HEK293 (cell line): Measurements from ENCODE around the gene MYRFL.

ENCODE experiments used
- CTCF ChIA-PET: fragments of 350-600 bp; formaldehyde crosslinking; extraction: SDS; loops from one replicate; lab custom pipeline; 2021; ENCODE audit warnings: antibody characterized with exemption; lab: Yijun Ruan, JAX
- POLR2A ChIA-PET: fragments of 300-600 bp; formaldehyde crosslinking; extraction: SDS; loops from one replicate; lab custom pipeline; 2020; ENCODE audit warnings: antibody characterized with exemption, inconsistent platforms; lab: Yijun Ruan, JAX
- H3K27ac ChIP-seq: fragments of 200-500 bp; sonication (Bioruptor generic); 2 replicates; pipeline ENCODE4 v1.5.1; 2014; ENCODE audit warnings: low read depth, low read length, control low read depth, inconsistent platforms; ENCODE audit errors: extremely low read depth
- H3K36me3 ChIP-seq, 2 experiments: fragments of 200-500 bp in 1 of 2; sonication (Bioruptor generic) in 1 of 2; 1 replicate in 1 of 2; 2 replicates in 1 of 2; pipeline ENCODE4 v1.5.1; 2014 to 2017; ENCODE audit warnings: inconsistent platforms in 2 of 2, low read length in 2 of 2; ENCODE audit not compliant: control insufficient read depth in 2 of 2, insufficient read depth in 1 of 2
- H3K4me1 ChIP-seq: fragments of 200-500 bp; sonication (Bioruptor generic); 2 replicates; pipeline ENCODE4 v1.5.1; 2014; ENCODE audit warnings: mild to moderate bottlenecking, low read length, inconsistent platforms; ENCODE audit not compliant: control insufficient read depth, insufficient read depth
- H3K4me3 ChIP-seq: 2 replicates; pipeline ENCODE4 v1.5.1; 2011; ENCODE audit warnings: low read depth, mild to moderate bottlenecking, control low read depth, low read length, moderate library complexity
- H3K9me3 ChIP-seq: fragments of 200-500 bp; sonication (Bioruptor generic); 2 replicates; pipeline ENCODE4 v1.5.1; 2014; ENCODE audit warnings: low read depth, low read length, inconsistent platforms; ENCODE audit not compliant: control insufficient read depth, insufficient read depth
- ELK4 ChIP-seq: IDR thresholded peaks from 2 replicates; pipeline ENCODE4 v1.6.1; 2011; ENCODE audit warnings: mild to moderate bottlenecking, low read depth, low read length, borderline replicate concordance
- GLI2 ChIP-seq: fragments of 450-650 bp; formaldehyde crosslinking; IDR thresholded peaks from 2 replicates; pipeline ENCODE4; 2017; ENCODE audit warnings: missing biosample characterization, missing genetic modification characterization, low read depth, borderline replicate concordance
- GLI4 ChIP-seq: fragments of 450-650 bp; formaldehyde crosslinking; IDR thresholded peaks from 2 replicates; pipeline ENCODE4 v1.5.1; 2016; ENCODE audit warnings: missing biosample characterization, missing genetic modification characterization
- GLIS2 ChIP-seq: fragments of 450-650 bp; formaldehyde crosslinking; IDR thresholded peaks from 2 replicates; pipeline ENCODE4 v1.5.1; 2016; ENCODE audit warnings: missing biosample characterization, missing genetic modification characterization
- KLF9 ChIP-seq: fragments of 450-650 bp; formaldehyde crosslinking; IDR thresholded peaks from 2 replicates; pipeline ENCODE4 v1.5.1; 2016; ENCODE audit warnings: missing biosample characterization, missing genetic modification characterization, low read depth
- OSR2 ChIP-seq: fragments of 450-650 bp; formaldehyde crosslinking; IDR thresholded peaks from 2 replicates; pipeline ENCODE4 v1.5.1; 2016; ENCODE audit warnings: missing biosample characterization, missing genetic modification characterization
- SETDB1 ChIP-seq: IDR thresholded peaks from one replicate; pipeline ENCODE4 v1.6.1; 2017; ENCODE audit warnings: mild to moderate bottlenecking, low read length, moderate library complexity, mixed read lengths; ENCODE audit not compliant: insufficient read length
- SP2 ChIP-seq: fragments of 450-650 bp; formaldehyde crosslinking; IDR thresholded peaks from 2 replicates; pipeline ENCODE4 v1.5.1; 2016; ENCODE audit warnings: missing biosample characterization, missing genetic modification characterization
- YY2 ChIP-seq: fragments of 450-650 bp; formaldehyde crosslinking; IDR thresholded peaks from 2 replicates; pipeline ENCODE4 v1.5.1; 2016; ENCODE audit warnings: missing biosample characterization, missing genetic modification characterization
- ZBTB48 ChIP-seq: fragments of 450-650 bp; formaldehyde crosslinking; IDR thresholded peaks from 2 replicates; pipeline ENCODE4 v1.5.1; 2016; ENCODE audit warnings: missing biosample characterization, missing genetic modification characterization
- ZFHX2 ChIP-seq: fragments of 450-650 bp; formaldehyde crosslinking; conservative IDR thresholded peaks from 2 replicates; pipeline ENCODE4 v1.5.1; 2016; ENCODE audit warnings: missing biosample characterization, missing genetic modification characterization
- ZFP3 ChIP-seq: fragments of 450-650 bp; formaldehyde crosslinking; IDR thresholded peaks from 2 replicates; pipeline ENCODE4 v1.5.1; 2016; ENCODE audit warnings: low read depth, missing biosample characterization, missing genetic modification characterization
- ZNF133 ChIP-seq: fragments of 450-650 bp; formaldehyde crosslinking; IDR thresholded peaks from 2 replicates; pipeline ENCODE4 v1.5.1; 2016; ENCODE audit warnings: missing biosample characterization, missing genetic modification characterization
- ZNF157 ChIP-seq: fragments of 450-650 bp; formaldehyde crosslinking; IDR thresholded peaks from 2 replicates; pipeline ENCODE4 v1.5.1; 2016; ENCODE audit warnings: missing biosample characterization, missing genetic modification characterization
- ZNF174 ChIP-seq: fragments of 450-650 bp; formaldehyde crosslinking; IDR thresholded peaks from 2 replicates; pipeline ENCODE4 v1.5.0; 2017; ENCODE audit warnings: missing biosample characterization, mild to moderate bottlenecking, missing genetic modification characterization
- ZNF202 ChIP-seq: fragments of 450-650 bp; formaldehyde crosslinking; IDR thresholded peaks from 2 replicates; pipeline ENCODE4 v1.5.1; 2016; ENCODE audit warnings: missing biosample characterization, missing genetic modification characterization, borderline replicate concordance
- ZNF214 ChIP-seq: fragments of 450-650 bp; formaldehyde crosslinking; IDR thresholded peaks from 2 replicates; pipeline ENCODE4 v1.5.1; 2017; ENCODE audit warnings: missing biosample characterization, mild to moderate bottlenecking, missing genetic modification characterization, borderline replicate concordance
- ZNF248 ChIP-seq: fragments of 450-650 bp; formaldehyde crosslinking; IDR thresholded peaks from 2 replicates; pipeline ENCODE4 v1.5.1; 2017; ENCODE audit warnings: missing biosample characterization, missing genetic modification characterization
- ZNF311 ChIP-seq: fragments of 450-650 bp; formaldehyde crosslinking; IDR thresholded peaks from 2 replicates; pipeline ENCODE4 v1.5.1; 2017; ENCODE audit warnings: missing biosample characterization, missing genetic modification characterization, borderline replicate concordance
- ZNF324 ChIP-seq: fragments of 450-650 bp; formaldehyde crosslinking; IDR thresholded peaks from 2 replicates; pipeline ENCODE4 v1.5.1; 2016; ENCODE audit warnings: missing biosample characterization, missing genetic modification characterization
- ZNF394 ChIP-seq: fragments of 450-650 bp; formaldehyde crosslinking; IDR thresholded peaks from 2 replicates; pipeline ENCODE4 v1.5.1; 2016; ENCODE audit warnings: missing biosample characterization, missing genetic modification characterization, mild to moderate bottlenecking, moderate library complexity, borderline replicate concordance
- ZNF449 ChIP-seq: fragments of 450-650 bp; formaldehyde crosslinking; IDR thresholded peaks from 2 replicates; pipeline ENCODE4 v1.5.1; 2017; ENCODE audit warnings: missing biosample characterization, mild to moderate bottlenecking, missing genetic modification characterization, moderate library complexity
- ZNF473 ChIP-seq: fragments of 450-650 bp; formaldehyde crosslinking; IDR thresholded peaks from 2 replicates; pipeline ENCODE4 v1.5.1; 2017; ENCODE audit warnings: missing biosample characterization, missing genetic modification characterization
- ZNF529 ChIP-seq: fragments of 450-650 bp; formaldehyde crosslinking; IDR thresholded peaks from 2 replicates; pipeline ENCODE4 v1.5.1; 2017; ENCODE audit warnings: missing genetic modification characterization, missing biosample characterization; ENCODE audit not compliant: insufficient replicate concordance
- ZNF549 ChIP-seq: fragments of 450-650 bp; IDR thresholded peaks from 2 replicates; pipeline ENCODE4 v1.5.1; 2018; ENCODE audit warnings: missing biosample characterization, missing genetic modification characterization, mild to moderate bottlenecking, inconsistent platforms, moderate library complexity
- ZNF626 ChIP-seq: fragments of 450-650 bp; sonication (Bioruptor Pico); formaldehyde crosslinking; IDR thresholded peaks from 2 replicates; pipeline ENCODE4 v1.5.1; 2018; ENCODE audit warnings: missing biosample characterization, missing genetic modification characterization, inconsistent platforms
- ZNF701 ChIP-seq: fragments of 450-650 bp; formaldehyde crosslinking; IDR thresholded peaks from 2 replicates; pipeline ENCODE4 v1.5.1; 2016; ENCODE audit warnings: missing biosample characterization, missing genetic modification characterization
- ZNF704 ChIP-seq: fragments of 450-650 bp; formaldehyde crosslinking; IDR thresholded peaks from 2 replicates; pipeline ENCODE4 v1.5.1; 2016; ENCODE audit warnings: missing biosample characterization, missing genetic modification characterization
- ZNF785 ChIP-seq: fragments of 450-650 bp; formaldehyde crosslinking; IDR thresholded peaks from 2 replicates; pipeline ENCODE4 v1.5.1; 2016; ENCODE audit warnings: missing biosample characterization, missing genetic modification characterization
- ZNF843 ChIP-seq: fragments of 450-650 bp; formaldehyde crosslinking; IDR thresholded peaks from 2 replicates; pipeline ENCODE4 v1.5.1; 2016; ENCODE audit warnings: missing biosample characterization, missing genetic modification characterization

Gene MYRFL

GRCh38 chr12:69783365-69783764 lies 41.7 kb upstream of the MYRFL start (continued):
- TF ChIP-seq ZNF174 (tag by site-specific recombination) (no peak), YY2 (no peak), ZNF704 (tag by site-specific recombination) (no peak), ZFHX2 (tag by site-specific recombination) (no peak), GLIS2 (no peak), KLF9 (no peak)

- POLR2A ChIA-PET = no interaction called here
- CTCF ChIA-PET = no interaction called here
- Histone ChIP-seq H3K9me3 (no peaks in the 10 kb centered on the region), H3K27ac (no peak overlapping the region), H3K4me1 (no peaks in the 10 kb centered on the region), H3K4me3 (no peak overlapping the region), H3K36me3 (peaks cover 5 to 14% of the 10 kb centered on the region in 2 experiments; a peak in 2 of 3 replicates)
- no peak for TF ChIP-seq ZNF701 (tag by site-specific recombination)
- TF ChIP-seq ZNF473 (tag by site-specific recombination) = no peak
- TF ChIP-seq ZNF248 (tag by site-specific recombination) = no peak
- no peak for TF ChIP-seq ZBTB48 (tag by site-specific recombination)
- TF ChIP-seq ZNF449 (tag by site-specific recombination) = no peak
- no peak for TF ChIP-seq SP2 (tag by site-specific recombination)
- TF ChIP-seq GLI4 (tag by site-specific recombination) = no peak
- no peak for TF ChIP-seq ZNF843
- TF ChIP-seq ZNF214 (tag by site-specific recombination) = no peak
These were observed 35.7 kb upstream of the MYRFL start for GRCh38 chr12:69789351-69789750.

GRCh38 chr12:69792533-69792932 lies 32.5 kb upstream of the MYRFL start:
- H3K36me3 ChIP-seq = peaks cover 8 to 23% of the 10 kb centered on the region in 2 experiments
- H3K4me3 ChIP-seq = no peak overlapping the region
- H3K9me3 ChIP-seq = no peaks in the 10 kb centered on the region
- POLR2A ChIA-PET = no interaction called here
- no peaks in the 10 kb centered on the region for H3K4me1 ChIP-seq
- no peak overlapping the region for H3K27ac ChIP-seq
- CTCF ChIA-PET = interaction anchor here (1.4 kb wide), 1 partner anchor 87 kb away, joined by 3 read pairs; no protein-coding TSS in a partner anchor
- peak; percentile 77 for TF ChIP-seq SETDB1
- no peak for TF ChIP-seq ZNF785 (tag by site-specific recombination)
- no peak for TF ChIP-seq ZNF529 (tag by site-specific recombination)
- TF ChIP-seq ZNF549 = 0 out of 2 replicates have a peak, but pooled peaks have one; percentile 13
- TF ChIP-seq ZNF202 (tag by site-specific recombination) = no peak
- peak; percentile 96 for TF ChIP-seq ZNF133 (tag by site-specific recombination)
- TF ChIP-seq ZFP3 (tag by site-specific recombination) = no peak
- no peak for TF ChIP-seq ZNF704 (tag by site-specific recombination)
- no peak for TF ChIP-seq OSR2 (tag by site-specific recombination)
- no peak for TF ChIP-seq ELK4
- TF ChIP-seq GLI4 (tag by site-specific recombination) = no peak
- no peak for TF ChIP-seq ZNF394
- TF ChIP-seq ZNF843 = no peak
- no peak for TF ChIP-seq ZNF324
- no peak for TF ChIP-seq ZNF157 (tag by site-specific recombination)
- no peak for TF ChIP-seq GLI2 (tag by site-specific recombination)
- no peak for TF ChIP-seq ZNF311
- TF ChIP-seq ZNF626 = 0 out of 2 replicates have a peak, but pooled peaks have one; percentile 43
